ENCODE measurements around the gene SERPINB2.

GRCh38 chr18:63936156-63936931, 48.8 kb downstream of the SERPINB2 start:
- TF ChIP-seq CTCF (IDR thresholded peaks at IDR 0.05; ENCODE audit: insufficient read depth, low read depth, low read length): peak; percentile 47
- TF ChIP-seq EZH2 (IDR thresholded peaks at IDR 0.05; ENCODE audit: insufficient read depth, low read length): peak; percentile 35

Data from astrocyte (in vitro differentiated cells and primary cell).